ENCODE measurements around the gene NFS1.
"Not testable (repeated sequence)": the region's sequence is repeated elsewhere in the genome, so short reads cannot be mapped to it uniquely, and the experiment has no call there.

- not testable (repeated sequence) for TF ChIP-seq CTCF (IDR thresholded peaks at IDR 0.05); ZFX (IDR thresholded peaks at IDR 0.05; ENCODE audit: borderline replicate concordance)
Observed at GRCh38 chr20:35705894-35706293, 6.7 kb upstream of the NFS1 start.

Measured in 22Rv1 (cell line).